Hepatocyte (in vitro differentiated cells): Measurements from ENCODE around the gene CD164L2.

Experiments
- EZH2 ChIP-seq: fragments of 200-600 bp; sonication (generic); IDR thresholded peaks from 2 replicates; pipeline ENCODE4 v1.6.1; 2016; ENCODE audit warnings: antibody characterized with exemption, mild to moderate bottlenecking, borderline replicate concordance
- EZH2phosphoT487 ChIP-seq: fragments of 200-600 bp; sonication (generic); IDR thresholded peaks from one replicate; pipeline ENCODE4 v1.6.1; 2018; ENCODE audit warnings: antibody characterized with exemption, mild to moderate bottlenecking, low read depth, moderate library complexity; ENCODE audit not compliant: unreplicated experiment, severe bottlenecking
- TF ChIP-seq, protein P1 (sequence below): fragments of 200-600 bp; sonication (generic); IDR thresholded peaks from 2 replicates; pipeline ENCODE4 v1.5.1; 2016; ENCODE audit warnings: antibody characterized with exemption, mild to moderate bottlenecking; ENCODE audit not compliant: poor library complexity

DNA sequence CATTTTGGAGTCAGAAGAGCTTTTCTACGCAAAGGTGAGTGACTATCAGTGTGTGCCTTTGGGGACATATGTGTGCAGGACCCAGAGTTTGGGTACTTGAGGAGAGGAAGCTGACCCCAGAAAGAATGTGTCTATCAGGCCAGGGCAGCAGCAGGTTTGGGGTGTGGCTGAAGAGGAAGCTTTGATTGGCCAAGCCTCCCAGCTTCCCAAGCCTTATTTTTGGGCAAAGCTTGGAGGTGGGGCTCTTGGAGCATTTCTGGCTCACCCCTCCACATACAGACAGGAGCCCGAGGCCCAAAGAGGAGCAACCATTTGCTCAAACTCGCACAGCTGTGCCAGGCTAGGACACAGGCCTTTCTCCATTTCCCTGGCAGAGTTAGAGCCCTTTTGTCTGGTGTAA is 14.0 kb upstream of the CD164L2 start:
- TF ChIP-seq, protein P1, sequence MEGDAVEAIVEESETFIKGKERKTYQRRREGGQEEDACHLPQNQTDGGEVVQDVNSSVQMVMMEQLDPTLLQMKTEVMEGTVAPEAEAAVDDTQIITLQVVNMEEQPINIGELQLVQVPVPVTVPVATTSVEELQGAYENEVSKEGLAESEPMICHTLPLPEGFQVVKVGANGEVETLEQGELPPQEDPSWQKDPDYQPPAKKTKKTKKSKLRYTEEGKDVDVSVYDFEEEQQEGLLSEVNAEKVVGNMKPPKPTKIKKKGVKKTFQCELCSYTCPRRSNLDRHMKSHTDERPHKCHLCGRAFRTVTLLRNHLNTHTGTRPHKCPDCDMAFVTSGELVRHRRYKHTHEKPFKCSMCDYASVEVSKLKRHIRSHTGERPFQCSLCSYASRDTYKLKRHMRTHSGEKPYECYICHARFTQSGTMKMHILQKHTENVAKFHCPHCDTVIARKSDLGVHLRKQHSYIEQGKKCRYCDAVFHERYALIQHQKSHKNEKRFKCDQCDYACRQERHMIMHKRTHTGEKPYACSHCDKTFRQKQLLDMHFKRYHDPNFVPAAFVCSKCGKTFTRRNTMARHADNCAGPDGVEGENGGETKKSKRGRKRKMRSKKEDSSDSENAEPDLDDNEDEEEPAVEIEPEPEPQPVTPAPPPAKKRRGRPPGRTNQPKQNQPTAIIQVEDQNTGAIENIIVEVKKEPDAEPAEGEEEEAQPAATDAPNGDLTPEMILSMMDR: no peak
- TF ChIP-seq EZH2 (no peak), EZH2phosphoT487 (no peak)
